NCI-H1092 treated with DMSO at 0.1 percent for 48 hours (cell line): ENCODE results near the gene RPS2.
"Not testable (repeated sequence)": the region's sequence is repeated elsewhere in the genome, so short reads cannot be mapped to it uniquely, and the experiment has no call there.

ENCODE experiments used
- DNase-seq: peaks from one replicate; lab custom pipeline; 2025; lab: John Stamatoyannopoulos, UW

Gene RPS2

DNA sequence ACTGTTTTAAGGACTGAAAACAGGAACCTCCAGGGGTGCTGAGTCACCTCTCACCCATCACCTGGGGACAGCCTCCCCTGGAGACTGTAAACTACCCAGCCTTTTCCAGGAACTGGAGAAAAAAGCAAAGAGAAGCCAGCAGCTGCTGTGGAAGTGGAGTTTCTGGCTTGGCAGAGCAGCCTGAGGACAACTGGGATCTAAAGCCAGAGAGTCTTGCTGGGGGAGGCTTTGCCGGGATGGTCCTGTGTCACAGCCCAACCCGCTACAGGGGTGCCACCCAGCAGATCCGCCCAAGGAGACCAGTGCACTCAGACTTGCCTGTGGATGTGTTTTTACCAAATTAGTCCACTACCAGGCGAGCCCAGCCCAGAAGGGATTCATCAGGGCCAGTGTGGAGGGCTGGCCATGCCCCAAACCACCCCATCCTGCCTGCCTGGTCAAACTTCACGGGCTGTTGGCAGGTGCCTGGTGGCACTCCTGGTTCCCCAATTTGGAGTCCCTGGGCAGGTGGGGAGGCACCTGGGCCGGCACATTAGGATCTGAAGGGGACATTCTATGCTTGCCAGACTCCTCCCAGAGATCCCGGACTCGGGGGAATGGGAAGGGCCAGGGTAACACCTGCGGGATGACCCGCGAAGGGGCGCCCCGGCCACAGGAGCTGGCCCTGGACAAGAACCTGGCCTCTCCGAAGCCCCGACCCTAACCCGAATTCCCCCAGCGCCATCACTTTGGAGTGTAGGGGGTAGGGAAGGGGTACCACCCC is 22.4 kb downstream of the RPS2 start:
- DNase-seq, result no peak

DNA sequence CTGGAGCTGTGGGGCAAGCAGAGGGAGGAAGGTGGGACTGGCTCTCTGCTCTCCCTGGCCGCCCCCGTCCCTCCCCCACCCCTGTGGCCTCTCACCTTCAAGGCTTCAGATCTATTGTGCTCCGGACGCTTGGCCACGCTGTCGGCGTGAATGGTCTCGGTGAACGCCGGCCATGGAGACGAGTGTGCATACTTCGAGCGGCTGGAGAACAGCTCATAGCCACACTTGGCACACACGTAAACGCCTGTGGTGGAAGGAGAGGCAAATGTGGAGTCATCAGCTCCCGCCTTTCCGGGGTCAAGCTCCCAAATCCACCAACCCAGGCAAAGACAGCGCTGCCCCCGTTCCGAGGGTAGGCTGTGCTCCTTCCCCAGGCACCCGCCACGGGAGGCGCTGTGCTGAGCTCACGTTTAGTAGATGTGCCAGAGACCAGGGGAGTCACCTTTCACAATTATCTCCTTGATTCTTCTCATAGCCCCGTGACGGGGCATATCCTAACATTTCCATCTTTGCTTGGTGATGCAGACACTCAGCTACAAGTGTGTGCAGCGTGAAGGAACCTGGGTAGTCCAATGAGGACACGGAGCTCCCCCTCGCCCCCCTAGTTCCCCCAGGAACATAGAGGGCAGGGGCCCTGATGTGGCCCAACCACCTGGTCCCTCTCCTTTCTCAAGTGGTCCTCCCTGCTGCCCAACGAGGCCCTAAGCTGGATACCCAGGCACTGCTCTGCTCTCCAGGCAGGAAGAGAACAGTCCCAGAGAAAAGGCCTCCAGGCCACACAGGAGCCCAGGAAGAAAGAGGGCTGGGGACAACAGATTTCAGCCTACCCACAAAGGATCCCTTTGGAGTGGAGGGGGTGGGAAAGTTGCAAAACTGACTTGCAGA is 23.2 kb downstream of the RPS2 start:
- no peak for DNase-seq

DNA sequence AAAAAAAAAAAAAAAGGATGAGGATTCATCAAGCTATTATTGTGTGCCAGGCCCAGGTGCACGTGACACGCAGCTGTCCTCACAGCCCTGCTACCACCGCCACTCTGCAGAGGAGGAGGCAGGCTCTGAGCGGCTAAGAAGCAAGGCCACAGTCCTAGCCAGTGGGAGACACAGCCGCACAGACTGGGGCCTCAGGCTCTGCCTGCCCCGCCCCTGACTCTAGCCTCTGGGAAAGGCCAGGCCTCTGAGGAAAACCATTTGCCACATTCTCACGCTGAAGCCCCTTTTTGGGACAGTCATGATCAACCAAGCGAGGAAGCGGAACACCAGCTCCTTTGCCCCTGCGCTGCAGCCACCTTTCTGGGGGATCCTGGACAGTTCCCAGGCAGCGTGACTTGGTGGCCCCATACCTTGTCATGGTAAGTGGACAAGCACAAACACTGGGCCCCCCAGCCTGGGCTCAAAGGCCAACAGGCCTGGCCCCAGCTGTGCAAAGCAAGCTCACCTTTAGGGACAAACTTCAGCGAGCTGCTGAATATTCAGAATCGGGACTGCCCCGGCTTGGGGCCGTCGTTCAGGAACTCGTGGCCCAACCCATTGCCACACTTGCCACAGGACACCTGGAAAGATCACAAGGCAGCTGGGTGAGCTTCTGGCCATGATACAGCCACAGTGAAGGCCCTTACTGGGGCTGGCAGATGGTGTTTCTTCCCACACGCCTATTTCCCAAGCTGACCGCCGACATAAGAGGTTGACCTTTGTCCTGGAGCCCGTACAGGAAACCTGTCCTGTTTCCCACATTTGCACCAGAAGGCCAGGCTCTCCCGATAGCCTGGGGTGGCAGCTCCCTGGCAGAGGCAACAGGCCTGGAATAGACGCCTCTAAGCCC is 24.1 kb downstream of the RPS2 start:
- DNase-seq, result no peak

DNA sequence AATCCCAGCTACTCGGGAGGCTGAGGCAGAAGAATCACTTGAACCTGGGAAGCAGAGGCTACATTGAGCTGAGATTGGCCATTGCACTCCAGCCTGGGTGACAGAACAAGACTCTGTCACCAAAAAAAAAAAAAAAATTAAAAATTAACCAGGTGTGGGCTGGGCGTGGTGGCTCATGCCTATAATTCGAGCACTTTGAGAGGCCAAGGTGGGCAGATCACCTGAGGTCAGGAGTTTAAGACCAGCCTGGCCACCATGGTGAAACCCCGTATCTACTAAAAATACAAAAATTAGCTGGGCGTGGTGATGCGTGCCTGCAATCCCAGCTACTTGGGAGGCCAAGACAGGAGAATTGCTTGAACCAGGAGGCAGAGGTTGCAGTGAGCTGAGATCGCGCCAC is 24.8 kb downstream of the RPS2 start:
- not testable (repeated sequence) for DNase-seq

DNA sequence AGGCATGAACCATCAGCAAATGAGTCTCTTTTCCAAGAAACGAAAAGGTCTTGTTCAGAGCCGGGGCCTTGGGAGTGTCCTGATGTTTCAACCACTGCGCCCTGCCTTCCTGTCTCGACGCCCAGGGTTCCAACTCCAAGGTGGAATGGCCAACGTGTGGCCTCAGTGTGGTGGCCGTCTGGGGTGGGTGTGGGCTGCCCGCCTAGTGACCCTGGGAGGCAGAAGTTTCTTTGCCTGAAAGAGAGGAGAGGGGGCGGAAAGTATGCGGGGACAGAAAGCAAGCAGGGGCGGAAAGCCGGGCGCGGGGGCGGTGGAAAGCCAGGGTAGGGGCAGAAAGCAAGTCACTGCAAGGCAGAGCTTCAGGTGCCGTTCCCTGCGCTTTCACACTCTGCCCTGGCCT is 25.7 kb downstream of the RPS2 start:
- DNase-seq, result no peak

DNA sequence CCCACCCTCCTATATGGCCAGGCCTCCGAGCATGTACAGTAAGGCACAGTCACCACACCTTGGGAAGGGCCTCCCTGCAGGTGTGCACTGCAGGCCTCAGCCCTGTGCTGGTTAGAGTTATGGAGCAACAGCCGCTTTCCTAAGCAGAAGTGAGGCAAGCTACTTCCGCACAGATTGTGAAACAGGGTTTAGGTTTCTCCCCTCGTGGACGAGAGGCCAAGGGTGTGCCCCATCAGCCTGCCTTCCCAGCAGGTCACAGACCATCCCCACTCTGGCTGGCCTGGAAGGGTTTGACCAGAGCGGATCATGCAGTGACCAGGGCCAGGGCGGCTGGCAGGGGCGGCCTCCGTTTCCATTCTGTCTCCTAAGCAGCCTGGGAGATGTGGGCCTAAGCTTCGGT is 26.3 kb downstream of the RPS2 start:
- no peak for DNase-seq

DNA sequence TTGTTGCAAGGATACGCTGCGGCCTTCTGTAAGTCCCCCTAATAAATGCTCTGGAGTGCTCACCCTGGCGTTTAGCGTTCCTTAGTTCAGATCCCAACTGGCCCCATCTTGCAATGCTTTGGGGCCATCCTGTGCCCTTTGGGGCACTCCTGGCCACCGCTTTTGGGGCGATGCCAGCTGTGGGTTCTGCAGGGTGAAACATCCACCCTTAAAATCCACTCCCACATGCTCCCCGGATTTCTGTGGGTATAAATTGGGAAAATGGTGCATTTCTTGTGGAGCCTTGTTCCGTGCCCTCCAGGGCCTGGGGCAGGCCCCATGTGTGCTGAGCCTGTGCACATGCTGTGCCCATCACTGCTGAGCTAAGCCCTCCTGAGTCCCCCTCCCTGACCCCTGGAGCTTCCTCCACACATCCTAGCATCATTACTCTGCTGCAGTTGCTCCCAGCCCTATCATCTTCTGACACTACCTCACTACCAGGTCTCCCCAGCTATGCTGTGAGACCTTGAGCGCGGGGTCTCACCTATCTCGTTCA is 27.6 kb downstream of the RPS2 start:
- DNase-seq, result no peak

DNA sequence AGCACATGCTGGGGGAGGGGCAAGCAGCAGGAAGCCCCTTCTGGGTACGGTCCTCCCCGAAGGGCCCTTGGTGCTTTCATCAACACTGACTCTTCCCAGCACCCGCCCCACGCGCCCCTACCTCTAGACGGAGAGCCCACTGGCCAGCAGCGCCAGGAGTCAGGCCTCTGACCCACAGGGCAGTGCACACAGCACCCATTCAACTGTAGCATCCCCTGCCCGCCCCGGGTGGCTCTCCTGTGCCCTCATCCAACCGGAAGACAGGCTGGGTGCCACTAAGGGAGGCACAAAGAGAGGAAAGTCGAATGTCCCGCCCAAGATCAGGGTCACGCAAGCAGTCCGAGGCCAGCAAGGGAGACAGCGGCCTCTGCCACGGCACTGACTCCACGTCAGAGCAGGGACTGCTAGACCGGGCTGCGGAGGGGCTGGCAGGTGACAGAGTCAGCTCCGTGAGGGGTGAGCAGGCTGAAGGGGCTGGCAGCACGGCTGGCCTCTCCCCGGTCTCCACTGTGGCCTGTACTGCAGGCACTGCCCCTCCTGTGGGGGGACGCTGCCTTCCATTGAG is 31.4 kb downstream of the RPS2 start:
- no peak for DNase-seq

DNA sequence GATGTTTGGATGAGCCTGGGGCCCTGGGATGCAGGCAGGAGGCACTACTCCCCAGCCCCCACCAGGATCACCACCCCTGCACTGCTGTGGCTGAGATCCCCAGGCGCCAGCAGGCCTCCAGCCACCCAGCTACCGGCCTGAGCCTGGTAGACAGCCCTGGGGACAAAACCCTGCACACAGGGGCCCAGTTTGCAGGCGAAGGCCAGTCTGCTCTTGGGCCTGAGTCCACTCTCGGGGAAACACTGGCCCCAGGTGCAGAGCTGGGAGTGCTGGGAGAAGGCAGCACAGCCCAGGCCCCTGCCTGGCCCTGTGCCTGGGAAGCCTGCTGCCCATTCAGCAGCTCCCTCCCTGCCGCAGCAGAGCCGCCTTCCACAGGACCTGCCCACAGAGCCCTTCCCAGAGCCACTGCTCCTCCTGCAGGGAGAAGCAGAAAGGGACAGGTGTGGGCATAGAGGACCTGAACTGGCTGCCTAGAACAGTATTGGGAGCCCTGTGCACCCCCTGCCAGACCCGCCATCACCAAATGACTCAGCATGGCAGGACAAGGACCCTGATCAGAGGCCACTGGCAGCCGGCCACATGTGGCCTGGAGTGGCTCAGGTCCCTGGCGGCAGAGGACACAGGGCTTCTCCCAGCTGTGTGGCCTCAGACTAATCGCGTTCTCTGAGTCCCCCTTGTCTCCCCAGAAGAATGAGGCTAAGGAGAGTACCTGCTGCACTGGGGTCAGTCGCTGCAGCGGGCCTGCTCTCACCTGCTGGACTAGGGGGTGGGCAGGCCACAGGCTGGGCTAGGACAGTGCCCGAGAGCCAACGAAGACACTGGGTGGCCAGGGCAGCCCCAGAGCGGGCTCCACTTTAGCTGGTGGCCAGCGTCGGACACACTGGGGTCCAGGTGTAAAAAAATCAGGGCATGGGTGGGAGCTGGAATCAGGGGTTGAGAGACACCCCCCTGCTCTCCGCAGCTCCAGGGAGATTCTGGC is 32.3 kb downstream of the RPS2 start:
- peak; percentile 32 for DNase-seq

DNA sequence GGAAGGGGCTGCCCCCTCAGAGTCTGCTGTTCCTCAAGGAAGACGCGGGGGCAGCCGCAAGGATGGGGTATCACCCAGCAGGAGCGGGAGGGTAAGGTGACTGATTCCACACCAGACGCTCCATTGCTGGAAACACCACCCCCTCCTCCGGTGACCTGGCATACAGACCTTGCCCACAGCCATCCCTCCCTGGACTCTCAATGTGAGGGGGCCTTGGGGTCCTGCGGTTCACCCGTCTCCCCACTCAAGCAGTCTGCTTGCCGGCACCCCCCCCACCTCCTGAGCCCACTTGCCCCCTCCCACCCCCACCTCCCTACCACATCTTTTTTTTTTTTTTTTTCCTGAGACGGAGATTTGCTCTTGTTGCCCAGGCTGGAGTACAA is 34.3 kb downstream of the RPS2 start:
- DNase-seq, result no peak

DNA sequence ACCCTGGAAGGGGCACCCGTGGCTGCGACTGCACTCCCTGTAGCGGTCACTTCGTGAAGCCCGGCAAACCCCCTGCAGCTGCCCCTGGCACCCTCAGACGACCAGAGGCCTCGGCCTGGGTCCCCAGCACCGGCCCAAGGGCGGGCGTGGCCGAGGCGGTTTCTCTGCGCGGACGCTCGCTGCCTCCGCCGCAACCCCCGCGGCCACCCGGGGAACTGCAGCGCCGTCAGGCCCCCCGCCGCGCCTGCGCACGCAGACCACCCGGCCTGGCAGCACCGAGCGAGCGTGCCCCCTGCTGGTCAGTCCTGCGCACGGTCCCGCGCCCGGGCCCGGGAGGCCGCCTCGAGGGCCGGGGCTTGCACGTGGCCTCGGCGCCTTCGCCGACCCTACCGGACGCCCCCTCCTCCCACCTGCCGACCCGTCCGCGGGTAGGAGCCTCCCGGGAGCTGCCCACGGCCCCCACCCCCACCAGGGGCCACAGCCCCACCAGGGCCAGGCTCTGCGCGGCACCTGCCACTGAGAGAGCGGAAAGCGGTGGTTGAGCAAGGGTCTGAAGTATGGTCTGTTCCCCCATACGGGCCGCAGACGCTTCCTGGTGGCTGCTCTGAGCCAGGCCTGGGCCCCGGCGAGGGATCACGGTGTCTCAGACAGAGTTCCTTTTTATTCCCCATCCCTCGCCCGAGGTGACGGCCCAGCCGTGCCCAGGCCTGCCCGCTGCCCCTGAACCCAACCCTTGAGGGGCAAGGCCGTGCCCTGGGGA is 34.9 kb downstream of the RPS2 start:
- DNase-seq, result peak; percentile 70

DNA sequence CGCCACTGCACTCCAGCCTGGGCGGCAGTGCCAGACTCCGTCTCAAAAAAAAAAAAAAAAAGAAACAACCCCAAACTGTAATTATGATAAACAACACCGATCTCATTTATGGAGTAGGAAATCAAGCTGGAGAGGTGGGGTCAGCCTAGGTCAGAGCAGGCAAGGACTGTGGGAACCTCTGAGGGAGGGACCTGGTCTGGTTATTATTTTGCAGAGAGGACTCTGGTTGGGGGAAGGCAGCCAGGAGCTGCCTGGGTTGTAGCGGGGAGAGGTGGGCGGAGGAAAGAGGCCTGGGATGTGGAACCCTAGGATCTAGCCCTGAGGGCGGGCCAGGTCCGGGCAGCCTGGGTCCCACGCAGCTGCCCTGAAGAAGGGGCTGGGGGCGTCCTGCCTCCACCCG is 35.5 kb downstream of the RPS2 start:
- DNase-seq, result peak; percentile 28

DNA sequence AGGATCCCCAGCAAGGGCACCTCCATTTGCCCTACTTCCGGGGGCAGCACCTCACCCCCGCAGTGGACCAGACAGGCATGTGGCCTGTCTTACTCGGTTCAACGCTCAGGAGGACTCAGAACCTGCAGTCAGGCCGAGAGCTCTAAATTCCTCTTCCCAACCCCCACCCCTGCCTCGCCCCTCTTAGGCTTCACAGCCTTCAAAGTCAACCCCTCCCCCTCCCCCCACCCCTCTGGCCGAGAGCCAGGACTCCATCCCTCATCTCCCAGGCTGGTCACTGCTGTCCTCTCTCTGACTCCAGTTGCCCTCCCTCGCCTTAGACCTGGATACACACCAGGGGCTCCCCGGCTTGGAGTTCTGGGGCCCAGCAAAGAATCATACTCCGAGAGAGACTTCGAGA is 38.4 kb downstream of the RPS2 start:
- DNase-seq, result no peak

DNA sequence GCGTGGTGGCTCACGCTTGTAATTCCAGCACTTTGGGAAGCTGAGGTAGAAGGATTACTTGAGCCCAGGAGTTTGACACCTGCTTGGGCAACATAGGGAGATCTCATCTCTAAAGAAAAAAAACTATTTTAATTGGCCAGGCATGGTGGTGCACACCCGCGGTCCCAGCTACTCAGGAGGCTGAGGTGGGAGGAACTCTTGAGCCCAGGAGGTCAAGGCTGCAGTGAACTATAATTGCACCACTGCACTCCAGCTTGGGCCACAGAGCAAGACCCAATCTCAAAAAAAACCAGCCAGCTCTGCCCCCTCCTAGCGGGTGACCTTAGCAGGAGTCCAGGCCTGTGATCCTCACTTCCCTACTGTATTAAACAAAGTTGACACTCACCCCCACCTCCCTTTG is 40.5 kb downstream of the RPS2 start:
- DNase-seq, result no peak

DNA sequence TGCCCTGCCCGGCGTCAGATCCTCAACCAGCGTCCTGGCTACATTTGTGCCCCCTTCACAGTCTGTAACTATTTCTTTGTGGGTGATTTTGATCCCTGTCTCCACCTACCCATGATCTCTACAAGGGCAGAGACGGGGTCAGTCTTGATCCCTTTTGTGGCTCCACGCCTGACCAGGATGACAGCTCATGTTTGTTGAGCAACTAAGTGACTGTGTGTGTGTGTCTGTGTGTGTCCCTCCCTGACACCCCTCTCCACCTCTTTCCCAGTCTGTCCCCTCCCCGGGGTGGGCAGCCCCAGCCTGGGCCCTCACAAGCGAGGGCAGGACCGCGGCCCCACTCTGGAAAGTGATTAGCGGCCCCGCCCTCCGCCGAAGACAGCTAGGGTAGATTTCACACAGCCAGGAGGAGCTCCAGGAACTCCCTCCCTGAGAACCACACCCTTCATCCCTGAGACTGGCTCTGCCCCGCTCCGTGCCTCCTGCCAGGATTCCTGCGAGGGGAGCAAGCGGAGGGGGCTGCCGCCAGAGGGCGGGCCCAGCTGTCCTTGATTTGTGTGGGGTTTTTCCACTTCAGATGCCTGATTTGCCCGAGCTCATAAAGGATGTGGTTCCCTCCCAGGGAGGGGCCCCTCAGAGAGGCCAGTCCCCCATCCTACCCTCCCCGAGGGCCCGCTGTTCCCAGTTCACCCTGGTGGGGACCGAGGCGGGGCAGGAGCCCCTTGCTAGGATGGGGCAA is 41.2 kb downstream of the RPS2 start:
- DNase-seq, result no peak

DNA sequence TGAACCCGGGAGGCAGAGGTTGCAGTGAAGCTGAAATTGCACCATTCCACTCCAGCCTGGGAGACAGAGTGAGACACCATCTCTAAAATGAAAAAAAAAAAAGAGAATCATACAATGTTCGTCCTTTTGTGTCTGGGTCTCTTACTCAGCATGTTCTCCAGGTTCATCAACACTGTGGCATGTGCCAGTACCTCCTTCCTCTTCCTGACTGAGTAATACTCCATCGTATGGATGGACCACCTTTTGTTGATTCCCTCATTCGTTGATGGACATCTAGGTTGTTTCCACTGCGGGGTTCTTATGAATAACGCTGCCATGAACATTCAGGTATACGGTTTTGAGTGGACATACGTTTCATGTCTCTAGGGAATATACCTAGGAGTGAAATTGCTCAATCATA is 42.3 kb downstream of the RPS2 start:
- DNase-seq, result no peak

DNA sequence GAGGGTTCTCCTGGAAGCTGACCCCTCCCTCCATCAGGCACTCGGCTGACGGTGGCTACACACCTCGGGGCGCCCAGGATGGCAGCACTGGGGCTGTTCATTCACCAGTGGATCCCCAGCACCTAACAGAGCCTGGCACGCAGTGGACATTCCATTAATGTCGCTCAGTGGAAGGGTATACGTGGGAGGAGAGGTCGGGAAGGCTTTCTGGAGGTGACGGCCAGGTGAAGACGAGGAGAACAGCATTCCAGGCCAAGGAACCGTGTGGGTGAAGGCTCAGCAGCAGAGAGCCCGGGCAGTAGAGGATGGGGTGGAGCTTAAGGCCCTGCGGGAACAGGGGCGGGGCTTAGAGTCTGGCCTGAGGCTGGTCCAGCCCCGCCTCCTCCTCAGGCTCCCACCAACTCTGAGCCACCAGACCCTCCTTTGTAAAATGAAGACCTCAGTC is 43.9 kb downstream of the RPS2 start:
- no peak for DNase-seq

DNA sequence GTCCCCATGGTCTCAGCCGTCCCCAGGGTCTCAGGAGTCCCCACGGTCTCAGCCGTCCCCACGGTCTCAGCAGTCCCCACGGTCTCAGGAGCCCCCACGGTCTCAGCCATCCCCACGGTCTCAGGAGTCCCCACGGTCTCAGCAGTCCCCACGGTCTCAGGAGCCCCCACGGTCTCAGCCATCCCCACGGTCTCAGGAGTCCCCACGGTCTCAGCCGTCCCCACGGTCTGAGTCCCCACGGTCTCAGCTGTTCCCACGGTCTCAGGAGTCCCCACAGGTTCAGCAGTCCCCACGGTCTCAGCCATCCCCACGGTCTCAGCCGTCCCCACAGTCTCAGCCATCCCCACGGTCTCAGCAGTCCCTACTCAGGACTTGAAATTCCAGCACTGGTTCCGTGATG is 44.5 kb downstream of the RPS2 start:
- DNase-seq, result not testable (repeated sequence)
